ENCODE results near the gene TRIO. TPM values are rescaled to one million over a fixed set of nuclear protein-coding genes. Genes with fewer than 3 reads are reported as not detected.

The TRIO gene
- total RNA-seq, 3 donors from 2014 or later (not counting 1 experiment from before 2014, with no cell fraction given): 84.6 to 136 (median 94.3) TPM

DNA sequence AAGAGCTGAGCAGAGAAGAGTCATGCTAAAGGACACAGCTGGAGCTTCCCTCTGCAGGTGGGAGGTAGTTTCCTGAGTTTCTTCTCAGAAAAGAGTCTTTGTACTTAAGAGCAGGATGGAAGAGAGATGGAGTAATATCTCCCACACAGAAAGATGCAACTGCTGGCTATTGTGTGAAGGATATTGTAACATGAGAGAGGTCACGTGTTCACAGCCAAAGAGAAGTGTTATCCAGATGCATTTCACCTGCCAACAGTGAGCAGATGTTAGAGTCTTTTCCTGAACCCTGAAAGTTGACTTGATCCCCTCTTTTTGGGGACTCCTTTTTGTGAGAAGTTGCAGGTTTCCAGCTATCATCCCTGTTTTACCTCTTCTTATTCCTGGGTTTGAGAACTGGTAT is 14.0 kb upstream of the TRIO start:
- peaks cover 3 to 10% of the 10 kb centered on the region in 2 donors for H3K27me3 Mint-ChIP-seq (ENCODE audit: low read depth in 2 of 2)
- no peaks in the 10 kb centered on the region for H3K36me3 Mint-ChIP-seq
- 82% methylated on average over 1 of the region's 1 CpG for WGBS (ENCODE audit: insufficient coverage)
- H3K9me3 ChIP-seq (ENCODE audit: control insufficient read depth, insufficient read depth, low read length): no peaks in the 10 kb centered on the region
- no peak for DNase-seq
- no peak overlapping the region for H3K27ac Mint-ChIP-seq
- H3K27me3 ChIP-seq (ENCODE audit: control insufficient read depth, insufficient read depth, low read length): no peaks in the 10 kb centered on the region
- no peaks in the 10 kb centered on the region for H3K36me3 ChIP-seq (ENCODE audit: control insufficient read depth, insufficient read depth, low read length)
- no peak overlapping the region for H3K27ac ChIP-seq (ENCODE audit: low read length)
- H3K4me1 ChIP-seq (ENCODE audit: control insufficient read depth, insufficient read depth, low read length): no peaks in the 10 kb centered on the region
- H3K4me1 Mint-ChIP-seq: no peaks in the 10 kb centered on the region
- intact Hi-C loops (cut with micrococcal nuclease): no loop called here
- H3K9me3 Mint-ChIP-seq: no peaks in the 10 kb centered on the region
- ATAC-seq: no peak
- H3K4me3 Mint-ChIP-seq: no peak overlapping the region
- no peak overlapping the region for H3K4me3 ChIP-seq (ENCODE audit: low read length)
- TF ChIP-seq CTCF (IDR thresholded peaks at IDR 0.05): no peak

GRCh38 chr5:14131855-14132503 is 11.2 kb upstream of the TRIO start:
- Histone ChIP-seq H3K36me3 (ENCODE audit: control insufficient read depth, insufficient read depth, low read length) (no peaks in the 10 kb centered on the region), H3K4me1 (ENCODE audit: control insufficient read depth, insufficient read depth, low read length) (no peaks in the 10 kb centered on the region), H3K27me3 (ENCODE audit: control insufficient read depth, insufficient read depth, low read length) (no peaks in the 10 kb centered on the region), H3K27ac (ENCODE audit: low read length) (no peak overlapping the region), H3K9me3 (ENCODE audit: control insufficient read depth, insufficient read depth, low read length) (peaks cover 5% of the 10 kb centered on the region), H3K4me3 (ENCODE audit: low read length) (no peak overlapping the region)
- WGBS (ENCODE audit: insufficient coverage): 74% methylated on average over 5 of the region's 6 CpGs
- no peak for TF ChIP-seq CTCF (IDR thresholded peaks at IDR 0.05)
- no peak overlapping the region for H3K4me3 Mint-ChIP-seq
- no peak for ATAC-seq
- no peaks in the 10 kb centered on the region for H3K4me1 Mint-ChIP-seq
- DNase-seq: no peak
- intact Hi-C loops (cut with micrococcal nuclease): no loop called here
- H3K27ac Mint-ChIP-seq: no peak overlapping the region
- no peaks in the 10 kb centered on the region for H3K9me3 Mint-ChIP-seq
- H3K36me3 Mint-ChIP-seq: no peaks in the 10 kb centered on the region
- H3K27me3 Mint-ChIP-seq (ENCODE audit: low read depth in 2 of 2): peaks cover 8 to 10% of the 10 kb centered on the region in 2 donors

DNA sequence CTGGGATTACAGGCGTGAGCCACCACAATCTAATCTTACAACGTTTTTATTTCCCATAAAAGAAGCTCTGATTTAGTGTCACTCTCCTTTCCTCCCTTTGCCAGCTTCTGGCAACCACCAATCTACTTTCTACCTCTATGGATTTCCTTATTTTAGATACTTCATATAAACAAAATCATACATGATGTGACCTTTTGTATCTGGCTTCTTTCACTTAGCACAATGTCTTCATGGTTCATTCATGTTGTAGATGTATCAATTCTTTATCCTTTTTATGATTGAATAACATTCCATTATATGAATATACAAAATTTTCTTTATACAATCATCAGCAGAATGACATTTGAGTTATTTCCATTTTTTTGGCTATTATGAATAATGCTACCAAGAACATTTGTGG is 9.7 kb upstream of the TRIO start:
- H3K36me3 Mint-ChIP-seq: no peaks in the 10 kb centered on the region
- intact Hi-C loops (cut with micrococcal nuclease): no loop called here
- H3K4me3 ChIP-seq (ENCODE audit: low read length): no peak overlapping the region
- no peak overlapping the region for H3K4me3 Mint-ChIP-seq
- no peaks in the 10 kb centered on the region for H3K9me3 Mint-ChIP-seq
- H3K4me1 Mint-ChIP-seq: no peaks in the 10 kb centered on the region
- no peak for TF ChIP-seq CTCF (IDR thresholded peaks at IDR 0.05)
- H3K27ac ChIP-seq (ENCODE audit: low read length): no peak overlapping the region
- H3K9me3 ChIP-seq (ENCODE audit: control insufficient read depth, insufficient read depth, low read length): peaks cover 5% of the 10 kb centered on the region
- no peaks in the 10 kb centered on the region for H3K36me3 ChIP-seq (ENCODE audit: control insufficient read depth, insufficient read depth, low read length)
- H3K27me3 Mint-ChIP-seq (ENCODE audit: low read depth in 2 of 2): peaks cover 13 to 14% of the 10 kb centered on the region in 2 donors
- DNase-seq (no peak), ATAC-seq (no peak)
- no peaks in the 10 kb centered on the region for H3K27me3 ChIP-seq (ENCODE audit: control insufficient read depth, insufficient read depth, low read length)
- no peaks in the 10 kb centered on the region for H3K4me1 ChIP-seq (ENCODE audit: control insufficient read depth, insufficient read depth, low read length)
- WGBS (ENCODE audit: insufficient coverage): 74% methylated on average over 2 of the region's 2 CpGs
- no peak overlapping the region for H3K27ac Mint-ChIP-seq

GRCh38 chr5:14134083-14134482 is 9.1 kb upstream of the TRIO start:
- peaks cover 19 to 21% of the 10 kb centered on the region in 2 donors for H3K27me3 Mint-ChIP-seq (ENCODE audit: low read depth in 2 of 2)
- Histone ChIP-seq H3K27me3 (ENCODE audit: control insufficient read depth, insufficient read depth, low read length) (no peaks in the 10 kb centered on the region), H3K4me3 (ENCODE audit: low read length) (no peak overlapping the region), H3K4me1 (ENCODE audit: control insufficient read depth, insufficient read depth, low read length) (no peaks in the 10 kb centered on the region), H3K36me3 (ENCODE audit: control insufficient read depth, insufficient read depth, low read length) (no peaks in the 10 kb centered on the region), H3K9me3 (ENCODE audit: control insufficient read depth, insufficient read depth, low read length) (peaks cover 5% of the 10 kb centered on the region), H3K27ac (ENCODE audit: low read length) (no peak overlapping the region)
- WGBS (ENCODE audit: insufficient coverage): 90% methylated on average over 1 of the region's 1 CpG
- intact Hi-C loops (cut with micrococcal nuclease): no loop called here
- DNase-seq (no peak), ATAC-seq (no peak)
- no peaks in the 10 kb centered on the region for H3K4me1 Mint-ChIP-seq
- H3K36me3 Mint-ChIP-seq: no peaks in the 10 kb centered on the region
- TF ChIP-seq CTCF (IDR thresholded peaks at IDR 0.05): no peak
- H3K27ac Mint-ChIP-seq: no peak overlapping the region
- no peaks in the 10 kb centered on the region for H3K9me3 Mint-ChIP-seq
- H3K4me3 Mint-ChIP-seq: no peak overlapping the region
